NCI-H460 (cell line): ENCODE measurements around the gene PARP16. TPM values are rescaled to one million over a fixed set of nuclear protein-coding genes. Genes with fewer than 3 reads are reported as not detected.
"Not testable (repeated sequence)": the region's sequence is repeated elsewhere in the genome, so short reads cannot be mapped to it uniquely, and the experiment has no call there.

ENCODE experiments used
- DNase-seq: peaks from one replicate; pipeline ENCODE4 v3.0.0-alpha.2; 2016; ENCODE audit warnings: low read depth; ENCODE audit errors: extremely low read depth
- total RNA-seq: library from RNA; depleted of rRNA; stranded (reverse); fragments of >200 nt; shearing (Covaris generic); gene quantifications from 2 replicates; pipeline ENCODE4 v1.2.3, GENCODE V29; 2014

PARP16 gene
- total RNA-seq, 1 experiment from 2014 or later: 11.8 TPM

- no peak for DNase-seq
These were observed 41.4 kb downstream of the PARP16 start for GRCh38 chr15:65245096-65245856.

- DNase-seq: no peak
These were observed 42.0 kb downstream of the PARP16 start for GRCh38 chr15:65244638-65245037.

- DNase-seq: not testable (repeated sequence)
These were observed 50.2 kb downstream of the PARP16 start for GRCh38 chr15:65236443-65236842.

GRCh38 chr15:65233696-65234095 is 53.0 kb downstream of the PARP16 start:
- DNase-seq: no peak

GRCh38 chr15:65232520-65232919 is 54.2 kb downstream of the PARP16 start:
- no peak for DNase-seq

- DNase-seq: no peak
These were observed 55.4 kb downstream of the PARP16 start for GRCh38 chr15:65231306-65231705.

GRCh38 chr15:65226901-65227300 is 59.8 kb downstream of the PARP16 start:
- DNase-seq: not testable (repeated sequence)

GRCh38 chr15:65226221-65226620 is 60.5 kb downstream of the PARP16 start:
- no peak for DNase-seq

GRCh38 chr15:65223996-65224395 is 62.7 kb downstream of the PARP16 start:
- DNase-seq: no peak

GRCh38 chr15:65222891-65223290 is 63.8 kb downstream of the PARP16 start:
- DNase-seq: no peak

GRCh38 chr15:65221697-65222096 is 65.0 kb downstream of the PARP16 start:
- no peak for DNase-seq

GRCh38 chr15:65219137-65219536 is 67.5 kb downstream of the PARP16 start:
- DNase-seq: no peak

- no peak for DNase-seq
These were observed 68.9 kb downstream of the PARP16 start for GRCh38 chr15:65217526-65218482.

- no peak for DNase-seq
These were observed 71.2 kb downstream of the PARP16 start for GRCh38 chr15:65215496-65215895.

GRCh38 chr15:65214010-65214409 is 72.7 kb downstream of the PARP16 start:
- DNase-seq: no peak

- DNase-seq: no peak
These were observed 73.4 kb downstream of the PARP16 start for GRCh38 chr15:65213241-65213640.

GRCh38 chr15:65212097-65212496 is 74.6 kb downstream of the PARP16 start:
- no peak for DNase-seq

GRCh38 chr15:65211482-65211982 is 75.2 kb downstream of the PARP16 start:
- no peak for DNase-seq

- no peak for DNase-seq
These were observed 75.8 kb downstream of the PARP16 start, which contains the start of gene CILP for GRCh38 chr15:65210770-65211481. Gene CILP, minus strand, starts transcription at chr15:65211473. Its CDS starts 1,718 bp downstream, at chr15:65209755.
